M059J (cell line): ENCODE measurements around the gene SPTLC3. TPM values are rescaled to one million over a fixed set of nuclear protein-coding genes. Genes with fewer than 3 reads are reported as not detected.

ENCODE experiments used
- DNase-seq: peaks from one replicate; pipeline ENCODE4 v3.0.0-alpha.2; 2012; ENCODE audit warnings: low read depth
- total RNA-seq: library from RNA; depleted of rRNA; stranded (reverse); fragments of >200 nt; shearing (Covaris generic); gene quantifications from 2 replicates; pipeline ENCODE4 v1.2.3, GENCODE V29; 2014; rRNA removed

Gene SPTLC3
- total RNA-seq, 1 experiment from 2014 or later, result 9.2 TPM

DNA sequence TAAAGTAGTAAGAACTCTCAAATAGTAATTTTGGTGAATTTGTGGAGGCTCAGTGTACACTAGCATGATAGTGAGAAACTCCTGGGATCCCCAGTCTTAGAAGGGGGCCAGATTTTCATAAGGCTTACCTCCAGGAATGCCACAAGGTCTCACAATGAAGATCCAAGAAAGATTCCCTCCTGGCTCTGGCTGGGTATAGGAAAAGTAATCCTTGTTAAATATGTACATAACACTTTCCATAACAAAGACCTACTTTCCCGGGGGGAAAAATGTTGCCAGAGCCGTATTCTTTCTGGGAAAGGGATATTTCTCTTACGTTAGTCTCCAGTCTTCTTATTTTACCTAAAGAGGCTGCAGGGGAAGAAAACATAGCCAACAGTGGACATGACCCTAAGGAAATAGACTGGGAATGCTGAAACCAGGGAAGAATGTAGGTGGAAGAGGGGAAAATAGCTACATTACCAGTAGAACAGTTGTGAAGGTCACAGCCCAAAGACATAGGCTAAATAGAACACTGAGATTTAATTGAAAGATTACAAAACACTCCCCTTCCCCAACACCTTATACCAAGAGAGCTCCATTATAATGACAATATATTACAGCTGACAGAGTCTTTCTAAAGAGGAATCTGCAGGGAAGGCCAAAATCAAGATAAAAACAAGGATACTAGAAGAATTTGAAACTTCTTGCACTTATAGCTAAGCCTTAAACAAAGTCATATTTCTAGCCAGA lies 177.4 kb downstream of the SPTLC3 start:
- no peak for DNase-seq

DNA sequence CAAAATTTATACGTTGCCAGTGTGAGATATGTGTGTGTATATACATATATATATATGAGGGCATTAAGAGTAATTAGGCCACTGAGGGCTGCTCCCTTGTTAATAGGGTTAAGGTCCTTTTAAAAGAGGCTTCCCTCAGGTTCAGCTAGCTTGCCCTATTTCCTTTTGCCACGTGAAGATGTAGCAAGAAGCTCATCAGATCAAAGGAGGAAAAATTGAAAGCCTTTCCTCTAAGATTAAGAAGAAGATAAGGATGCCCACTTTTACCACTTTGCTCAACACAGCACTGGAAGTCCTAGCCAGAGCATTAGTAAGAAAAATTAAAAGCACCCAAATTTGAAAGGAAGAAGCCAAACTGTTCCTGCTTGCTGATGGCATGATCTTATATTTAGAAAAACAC lies 179.1 kb downstream of the SPTLC3 start:
- DNase-seq, result no peak

DNA sequence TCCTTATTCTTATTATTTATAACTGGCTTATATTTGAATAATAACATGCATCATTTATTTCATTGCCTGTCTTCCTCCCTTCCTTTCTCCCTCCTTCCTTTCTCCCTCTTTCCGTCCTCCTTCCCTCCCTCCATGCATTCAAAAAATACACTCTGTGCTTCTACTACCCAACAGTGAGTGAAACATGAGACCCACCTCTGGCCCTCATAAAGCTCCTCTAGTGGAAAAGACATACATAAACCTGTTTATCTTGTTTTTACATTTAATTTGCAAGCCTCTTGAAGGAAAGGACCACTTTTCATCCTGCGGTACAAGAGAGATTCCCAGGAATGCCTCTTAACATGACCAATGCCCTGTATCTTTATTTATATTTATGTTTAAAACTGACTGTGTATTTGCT lies 190.5 kb downstream of the SPTLC3 start:
- no peak for DNase-seq

DNA sequence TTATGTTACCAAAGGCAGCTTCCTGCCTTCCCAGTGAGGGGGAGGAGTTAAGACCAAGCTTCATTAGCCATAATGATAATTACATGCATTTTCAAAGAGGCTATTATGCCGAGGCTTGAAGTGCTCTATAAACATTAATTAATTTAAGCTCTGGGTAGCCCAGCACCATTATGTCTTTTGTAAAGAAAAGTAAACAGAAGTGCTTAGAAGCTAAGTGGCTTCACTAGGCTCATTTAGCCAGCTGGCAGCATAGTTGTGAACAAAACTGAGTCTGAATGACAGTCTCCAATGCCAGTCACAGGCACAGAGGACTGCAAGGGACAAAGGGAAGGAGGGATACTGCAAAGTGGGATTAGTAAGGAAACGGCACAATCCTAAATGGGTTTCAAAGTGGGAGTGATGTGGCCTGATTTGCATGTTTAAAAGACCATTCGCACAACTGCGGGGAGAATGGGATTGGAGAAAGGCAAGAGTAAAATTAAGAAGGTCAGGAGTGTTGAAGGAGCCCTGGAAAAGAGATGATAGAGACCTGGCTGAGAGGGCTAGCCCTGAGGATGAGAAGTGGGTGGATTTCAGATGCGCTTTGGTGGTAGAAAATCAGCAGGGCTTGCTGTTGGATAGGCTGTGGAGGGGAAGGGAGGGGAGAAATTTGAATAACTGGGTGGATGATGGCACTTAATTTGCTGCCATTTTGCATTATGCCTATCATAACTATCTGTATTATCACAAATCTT lies 192.2 kb downstream of the SPTLC3 start:
- no peak for DNase-seq

DNA sequence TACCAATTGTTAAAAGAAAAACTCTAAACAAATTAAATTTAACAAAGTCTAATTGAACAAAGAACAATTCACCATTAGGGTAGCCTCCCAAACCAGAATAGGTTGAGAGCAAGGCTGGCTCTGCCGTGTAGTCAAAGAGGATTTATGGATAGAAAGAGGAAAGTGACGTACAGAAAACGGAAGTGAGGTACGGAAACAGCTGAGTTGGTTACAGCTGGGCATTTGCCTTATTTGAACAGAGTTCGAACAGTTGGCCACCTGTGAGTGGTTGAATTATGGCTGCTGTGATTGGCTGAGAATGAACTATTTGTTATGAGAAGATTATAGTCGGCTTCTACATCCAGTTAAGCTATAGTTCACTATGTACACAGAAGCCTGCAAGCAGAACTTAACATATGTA lies 193.8 kb downstream of the SPTLC3 start:
- no peak for DNase-seq

DNA sequence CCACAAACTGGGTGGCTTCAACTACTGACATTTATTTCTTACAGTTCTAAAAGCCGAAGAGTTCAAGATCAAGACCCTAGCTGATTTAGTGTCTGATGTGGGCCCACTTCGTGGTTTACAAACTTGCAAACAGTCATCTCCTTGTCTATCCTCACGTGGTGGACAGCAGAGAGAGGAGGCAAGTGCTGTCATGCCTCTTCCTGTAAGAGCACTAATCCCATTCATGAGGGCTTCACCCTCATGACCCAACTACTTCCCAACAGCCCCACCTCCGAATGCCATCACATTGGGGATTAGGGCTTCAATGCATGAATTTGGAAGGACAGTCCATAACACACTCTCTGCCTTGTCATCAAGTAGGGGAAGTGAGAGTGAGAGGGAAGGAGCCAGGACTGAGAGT lies 196.7 kb downstream of the SPTLC3 start:
- no peak for DNase-seq

DNA sequence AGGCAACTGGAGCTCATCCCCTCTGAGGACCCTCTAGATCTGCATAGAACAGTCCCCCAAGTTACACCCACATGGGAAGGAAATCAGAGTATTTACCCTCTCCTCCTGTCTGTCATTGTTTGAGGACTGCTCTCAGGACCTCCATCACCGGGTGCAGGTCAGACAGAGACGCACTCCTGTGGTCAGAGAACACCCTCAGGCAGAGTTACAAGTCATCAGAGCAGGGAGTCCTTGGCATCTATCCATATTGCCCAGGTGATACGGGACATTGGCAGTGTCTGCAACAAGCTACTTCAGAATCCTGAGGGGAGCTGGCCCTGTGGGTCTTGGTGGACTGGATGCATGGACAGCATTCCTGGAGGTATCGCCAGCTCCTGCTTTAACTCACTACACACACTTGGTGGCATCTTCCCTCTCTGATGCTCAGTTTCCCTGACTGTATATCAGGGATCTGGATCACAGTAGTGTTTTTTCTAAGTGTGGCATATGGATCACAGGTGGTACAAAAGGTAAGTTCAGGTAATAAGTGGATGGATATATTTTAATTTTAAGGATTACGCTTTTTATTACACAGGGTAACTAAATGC lies 197.2 kb downstream of the SPTLC3 start:
- peak; percentile 43 for DNase-seq

DNA sequence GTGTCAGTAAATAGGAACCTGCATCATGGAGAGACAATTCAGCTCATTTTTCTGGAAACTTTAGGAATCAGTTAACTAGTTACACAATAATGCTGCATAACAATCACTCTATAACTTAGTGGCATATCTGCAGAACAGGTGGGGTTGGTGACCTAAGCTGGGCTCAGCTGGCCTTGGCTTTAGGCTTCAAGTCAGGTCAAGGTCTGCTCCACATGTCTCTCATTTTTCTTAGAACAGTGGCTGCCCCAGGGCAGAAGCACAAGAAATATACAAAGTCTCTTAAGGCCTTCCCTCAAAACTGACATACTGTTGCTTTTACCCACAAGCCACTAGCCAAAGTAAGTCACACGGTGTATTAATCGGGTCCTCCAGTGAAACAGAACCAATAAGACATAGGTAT lies 198.2 kb downstream of the SPTLC3 start:
- DNase-seq, result no peak

DNA sequence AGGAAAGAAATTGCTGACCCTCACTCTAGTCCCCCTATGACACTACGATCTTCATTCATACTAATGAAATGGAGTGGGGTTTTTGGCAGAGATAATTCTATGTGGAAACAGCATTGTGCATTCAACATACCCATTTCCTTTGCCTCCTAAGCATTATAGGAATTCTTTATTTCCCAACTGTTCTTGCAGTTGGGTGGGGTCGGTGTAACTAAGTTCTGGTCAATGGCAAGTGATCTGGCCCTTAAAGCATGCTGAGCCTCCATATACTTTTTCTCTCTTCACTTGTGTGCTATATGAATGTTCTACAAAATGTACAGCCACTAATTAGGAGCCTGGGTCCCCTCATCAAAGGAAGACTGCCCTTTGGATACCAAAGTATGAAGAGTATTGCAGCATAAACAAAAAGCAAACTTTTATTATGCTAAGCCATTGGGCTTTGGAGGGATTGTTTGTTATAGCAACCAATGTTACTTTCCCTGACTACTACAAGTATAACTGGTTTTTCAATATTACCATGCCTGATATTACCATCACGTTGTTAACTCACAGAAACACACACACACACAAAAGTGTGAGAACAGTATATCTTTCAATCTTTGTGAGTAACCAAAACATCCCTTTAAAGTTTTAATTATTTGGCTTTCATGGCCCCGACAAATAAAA lies 203.3 kb downstream of the SPTLC3 start:
- DNase-seq, result no peak

DNA sequence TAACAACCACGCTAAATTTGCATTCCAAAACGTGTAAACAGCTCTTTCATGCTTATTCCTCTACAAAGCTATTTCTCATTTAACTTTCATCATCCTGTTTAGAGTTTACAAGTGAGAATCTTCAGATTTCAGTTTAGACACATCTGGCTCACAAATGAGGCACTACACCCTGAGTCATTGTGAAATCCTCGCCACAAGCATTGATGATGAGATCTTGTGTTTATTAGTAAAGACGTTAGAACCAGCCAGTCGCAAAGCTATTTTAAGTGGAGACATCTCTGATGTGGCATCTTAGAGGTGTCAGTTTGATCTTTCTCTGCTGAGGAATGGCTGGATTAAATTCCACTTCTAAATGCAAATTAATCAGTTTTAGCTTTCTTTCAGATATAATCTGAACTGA lies 204.0 kb downstream of the SPTLC3 start:
- no peak for DNase-seq

DNA sequence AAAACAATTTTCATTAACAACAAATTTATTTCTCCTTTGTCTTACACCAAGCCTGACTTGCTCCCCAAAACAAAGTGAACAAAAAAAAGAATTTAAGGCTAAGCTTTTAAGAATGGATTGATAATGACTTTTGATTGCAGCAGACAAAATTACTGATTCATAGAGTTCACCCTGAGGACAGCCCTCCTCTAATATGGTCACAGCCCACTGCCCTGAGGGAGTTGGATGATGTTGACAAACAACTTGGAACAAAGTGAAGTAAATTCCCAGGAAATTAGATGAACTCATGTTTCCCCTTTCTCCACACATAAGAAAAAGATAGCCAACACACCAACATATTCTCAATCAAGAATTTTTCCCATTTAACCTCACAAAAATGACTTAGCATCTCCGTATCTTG lies 204.6 kb downstream of the SPTLC3 start:
- no peak for DNase-seq

DNA sequence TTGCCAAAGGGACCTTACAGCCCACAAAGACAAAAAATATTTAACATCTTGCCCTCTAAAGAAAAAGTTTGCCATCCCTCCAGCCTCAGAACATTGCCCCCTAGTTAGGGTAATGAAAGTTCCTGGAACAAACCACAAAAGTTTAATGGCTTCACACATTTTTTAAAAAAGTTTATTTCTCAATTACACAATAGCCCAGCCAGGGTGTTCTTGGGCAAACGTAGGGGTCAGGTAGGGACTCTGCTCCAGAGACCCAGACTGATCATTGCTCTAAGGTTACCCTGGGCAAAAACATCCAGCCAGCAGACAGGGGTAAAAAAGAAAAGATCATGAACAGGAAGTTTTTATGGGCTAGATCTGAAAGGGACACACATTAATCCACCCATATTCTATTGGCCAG lies 207.8 kb downstream of the SPTLC3 start:
- no peak for DNase-seq

Other genes with a start within 250 kb of the SPTLC3 start
- gene ISM1, start 212.3 kb downstream of the SPTLC3 start, total RNA-seq, result not detected in 2 replicates